GM12892 (cell line): ENCODE results near the gene IQGAP2.

Source experiments
- DNase-seq: peaks from one replicate; pipeline ENCODE4 v3.0.0; 2011; ENCODE audit not compliant: insufficient read length
- FAIRE-seq: peaks from 2 replicates; lab custom pipeline; 2011; peaks lifted over from hg19 to GRCh38; lab: Jason Lieb, UNC
- POLR2A ChIP-seq: IDR thresholded peaks from 2 replicates; pipeline ENCODE4 v1.6.1; 2011; ENCODE audit warnings: low read depth, low read length, control low read depth
- POLR2AphosphoS5 ChIP-seq: IDR thresholded peaks from 2 replicates; pipeline ENCODE4 v1.6.1; 2011; ENCODE audit warnings: low read depth, low read length, control low read depth
- TAF1 ChIP-seq: IDR thresholded peaks from 2 replicates; pipeline ENCODE4 v1.6.1; 2011; ENCODE audit warnings: low read depth, mild to moderate bottlenecking, control low read depth, low read length, borderline replicate concordance

IQGAP2 gene

DNA sequence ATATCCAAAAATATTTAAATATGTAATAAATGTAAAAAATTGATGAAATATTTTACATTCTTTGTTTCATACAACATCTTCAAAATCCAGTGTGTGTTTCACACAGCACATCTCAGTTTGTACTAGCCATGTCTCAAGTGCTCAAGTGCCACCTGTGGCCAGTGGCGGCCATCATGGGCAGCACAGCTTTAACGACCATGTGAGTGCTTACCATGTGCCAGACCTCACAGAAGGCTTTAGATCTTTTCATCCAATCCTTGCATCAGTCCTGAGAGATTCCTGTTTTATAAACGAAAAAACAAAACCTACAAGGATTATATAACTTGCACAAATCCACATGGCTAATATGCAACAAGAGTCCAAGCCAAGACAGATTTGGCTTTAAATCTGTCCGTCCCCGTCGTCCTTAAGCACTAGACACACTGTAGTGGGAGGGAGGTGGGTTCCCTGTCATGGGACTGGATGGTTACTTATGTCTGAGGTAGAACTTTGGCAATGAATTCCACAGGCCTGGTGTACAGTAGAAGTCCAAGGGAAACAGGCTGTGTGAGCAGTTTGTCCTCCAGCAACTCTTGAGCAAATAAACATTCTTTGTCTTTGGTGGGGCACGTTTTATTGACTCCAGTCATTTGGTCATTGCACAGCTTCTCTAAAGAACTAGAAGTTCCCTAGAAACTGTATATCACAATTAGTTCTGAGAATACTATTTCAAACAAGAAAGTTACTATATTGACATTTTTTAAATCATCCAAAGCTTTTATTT lies 287.8 kb downstream of the IQGAP2 start:
- peak; percentile 44 for FAIRE-seq
- TF ChIP-seq POLR2A (no peak), TAF1 (no peak)
- no peak for DNase-seq

DNA sequence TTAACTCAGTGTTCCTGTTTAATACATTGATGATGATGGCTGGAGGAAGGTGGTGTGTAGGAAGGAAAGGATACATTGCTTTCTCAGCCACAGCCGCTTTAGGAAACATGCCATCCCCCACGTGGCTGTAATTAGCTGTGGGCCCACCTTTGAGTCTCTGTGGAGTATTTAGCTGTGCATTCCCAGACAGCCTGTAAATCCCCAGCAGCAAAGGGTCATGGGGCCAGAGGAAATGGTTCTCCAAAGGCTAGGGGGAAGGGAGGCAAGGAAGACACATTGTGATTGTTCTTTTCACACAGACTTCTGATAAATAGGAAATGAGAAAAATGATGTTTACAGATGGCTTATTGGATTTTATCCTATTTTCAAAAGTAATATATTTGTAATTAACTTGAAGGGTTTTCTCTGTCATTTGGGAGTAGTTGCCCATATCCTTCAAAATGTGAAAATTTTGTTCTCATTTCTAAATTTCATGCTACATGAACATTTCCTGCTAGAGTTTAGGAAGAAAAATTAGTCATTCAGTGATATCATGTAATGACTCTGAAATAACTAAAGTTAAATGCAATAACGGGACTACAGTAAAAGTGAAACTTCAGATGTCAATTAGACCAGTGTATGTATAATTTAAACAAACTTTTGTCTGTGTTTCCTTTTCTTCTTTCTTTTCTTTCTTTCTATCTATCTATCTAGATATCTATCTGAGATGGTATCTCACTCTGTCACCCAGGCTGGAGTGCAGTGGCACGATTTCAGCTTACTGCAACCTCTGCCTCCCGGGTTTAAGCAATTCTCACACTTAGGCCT lies 288.6 kb downstream of the IQGAP2 start:
- FAIRE-seq (peak; percentile 51), DNase-seq (no peak)

DNA sequence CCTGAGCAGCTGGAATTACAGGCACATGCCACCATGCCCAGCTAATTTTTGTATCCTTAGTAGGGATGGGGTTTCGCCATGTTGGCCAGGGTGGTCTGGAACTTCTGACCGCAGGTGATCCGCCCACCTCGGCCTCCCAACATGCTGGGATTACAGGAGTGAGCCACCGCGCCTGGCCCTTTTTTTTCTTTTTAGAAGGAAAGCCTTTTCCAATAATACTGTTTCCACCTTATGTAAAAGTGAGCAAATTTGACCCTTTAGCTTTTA lies 289.1 kb downstream of the IQGAP2 start:
- FAIRE-seq (no peak), DNase-seq (no peak)
- TF ChIP-seq POLR2A (no peak), POLR2AphosphoS5 (no peak), TAF1 (no peak)

More for the DNA sequence above, 288.6 kb downstream of the IQGAP2 start:
- TF ChIP-seq POLR2A (no peak), TAF1 (no peak), POLR2AphosphoS5 (no peak)

DNA sequence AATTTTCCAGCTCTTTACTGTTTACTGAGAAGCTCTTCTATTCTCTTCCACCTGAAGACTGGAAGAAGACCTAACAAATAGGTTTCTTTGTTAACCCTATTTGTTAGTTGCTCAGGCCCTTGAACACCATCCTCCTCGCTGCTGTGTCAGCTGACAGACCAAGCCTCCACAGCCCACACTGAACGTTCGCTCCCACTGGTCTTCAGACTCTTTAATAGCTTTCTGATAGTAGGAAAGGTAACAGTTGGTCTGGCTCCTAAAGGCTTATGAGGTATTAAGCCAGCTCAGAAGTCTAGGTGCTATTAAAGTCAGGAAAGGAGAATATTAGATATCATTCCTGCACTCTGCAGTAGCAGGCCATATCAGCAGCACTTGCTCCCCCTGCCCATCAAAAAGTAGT lies 289.6 kb downstream of the IQGAP2 start:
- no peak for DNase-seq
- FAIRE-seq, result no peak
- TF ChIP-seq POLR2AphosphoS5, result no peak
- no peak for TF ChIP-seq TAF1
- TF ChIP-seq POLR2A, result no peak

DNA sequence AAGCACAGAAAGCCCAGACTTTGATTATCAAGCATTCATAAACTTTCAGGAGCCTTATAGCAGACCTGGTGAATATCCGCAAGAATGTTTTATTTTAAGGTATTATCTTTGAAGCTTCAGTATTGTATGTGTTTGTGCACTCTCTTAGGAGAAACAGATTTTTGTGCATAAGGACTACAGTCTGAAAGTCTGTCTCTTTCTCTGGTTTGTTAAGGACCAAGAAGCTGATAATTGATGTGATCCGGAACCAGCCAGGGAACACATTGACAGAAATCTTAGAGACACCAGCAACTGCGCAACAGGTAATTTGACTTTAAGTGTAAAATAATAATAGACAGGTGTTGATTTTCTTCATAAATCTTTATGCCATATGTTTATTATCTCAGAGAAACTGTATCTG lies 290.1 kb downstream of the IQGAP2 start:
- no peak for TF ChIP-seq TAF1
- no peak for TF ChIP-seq POLR2AphosphoS5
- TF ChIP-seq POLR2A, result no peak
- FAIRE-seq (no peak), DNase-seq (no peak)

DNA sequence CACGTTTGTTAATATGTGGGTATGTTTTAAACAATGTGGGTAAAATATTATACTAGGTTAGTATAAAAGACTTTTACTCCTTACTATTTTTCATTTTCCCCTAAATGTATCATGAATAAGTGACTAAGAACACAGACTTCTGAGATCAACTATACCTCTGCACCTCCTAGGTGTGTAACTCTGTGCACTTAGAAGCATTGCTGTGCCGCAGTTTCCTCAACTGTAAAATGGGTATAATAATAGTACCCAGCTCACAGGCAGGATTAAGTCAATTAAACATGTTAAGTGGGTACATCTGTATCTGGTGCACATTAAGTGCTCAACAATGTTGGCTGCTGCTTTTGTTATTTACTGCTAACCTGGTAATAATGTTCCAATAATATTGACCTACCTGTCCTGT lies 291.2 kb downstream of the IQGAP2 start:
- TF ChIP-seq POLR2AphosphoS5 (no peak), TAF1 (no peak), POLR2A (no peak)
- DNase-seq (no peak), FAIRE-seq (no peak)

DNA sequence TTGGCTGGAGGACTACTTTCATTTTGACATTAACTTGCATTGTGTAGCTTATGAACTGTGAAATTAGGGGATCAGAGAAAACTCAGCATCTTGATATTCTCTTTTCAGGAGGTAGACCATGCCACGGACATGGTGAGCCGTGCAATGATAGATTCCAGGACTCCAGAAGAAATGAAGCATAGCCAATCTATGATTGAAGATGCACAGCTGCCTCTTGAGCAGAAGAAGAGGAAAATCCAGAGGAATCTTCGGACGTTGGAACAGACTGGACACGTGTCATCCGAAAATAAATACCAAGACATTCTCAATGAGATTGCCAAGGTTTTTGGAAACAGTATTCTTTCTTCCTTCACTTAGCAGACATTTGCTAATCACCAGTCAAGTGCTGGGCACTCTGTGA lies 292.3 kb downstream of the IQGAP2 start:
- FAIRE-seq (peak; percentile 36), DNase-seq (no peak)
- TF ChIP-seq POLR2A, result no peak
- no peak for TF ChIP-seq POLR2AphosphoS5
- TF ChIP-seq TAF1, result no peak

DNA sequence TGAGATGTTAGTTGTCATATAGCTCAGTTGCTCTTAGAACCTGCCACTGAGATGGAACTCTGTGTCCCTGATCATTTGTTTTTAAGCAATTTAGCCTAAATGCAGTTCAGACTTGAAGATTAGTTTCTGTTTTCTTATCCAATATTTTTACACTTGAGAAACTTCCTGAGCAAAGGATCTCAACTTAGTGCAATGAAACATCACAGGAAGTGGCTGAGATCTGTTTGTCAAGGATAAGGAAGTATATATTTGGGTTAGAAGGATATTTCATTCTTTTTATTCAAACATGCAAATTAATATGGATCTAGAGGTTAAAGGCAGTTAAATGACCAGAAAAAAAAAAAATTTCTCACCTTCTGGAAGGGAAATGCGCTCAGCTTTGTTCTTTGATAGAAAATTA lies 293.2 kb downstream of the IQGAP2 start:
- DNase-seq (no peak), FAIRE-seq (no peak)
- TF ChIP-seq POLR2A (no peak), POLR2AphosphoS5 (no peak), TAF1 (no peak)

DNA sequence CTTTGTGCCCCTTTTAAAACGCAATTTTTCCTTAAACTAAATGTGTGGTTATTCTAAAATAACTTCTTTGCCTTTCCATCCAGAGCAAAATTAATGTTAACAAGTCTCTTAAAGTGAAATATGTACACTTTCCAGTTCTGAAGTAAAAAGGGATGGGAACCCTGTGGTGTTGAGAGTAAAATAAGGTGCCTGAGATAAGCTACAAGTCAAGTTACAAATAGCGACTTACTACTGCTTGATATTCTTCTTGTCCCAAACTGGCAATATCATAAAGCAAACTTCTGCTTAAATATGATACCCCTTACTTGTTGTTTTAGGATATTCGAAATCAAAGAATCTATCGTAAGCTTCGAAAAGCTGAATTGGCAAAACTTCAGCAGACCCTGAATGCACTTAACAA lies 294.6 kb downstream of the IQGAP2 start:
- no peak for DNase-seq
- FAIRE-seq, result no peak

DNA sequence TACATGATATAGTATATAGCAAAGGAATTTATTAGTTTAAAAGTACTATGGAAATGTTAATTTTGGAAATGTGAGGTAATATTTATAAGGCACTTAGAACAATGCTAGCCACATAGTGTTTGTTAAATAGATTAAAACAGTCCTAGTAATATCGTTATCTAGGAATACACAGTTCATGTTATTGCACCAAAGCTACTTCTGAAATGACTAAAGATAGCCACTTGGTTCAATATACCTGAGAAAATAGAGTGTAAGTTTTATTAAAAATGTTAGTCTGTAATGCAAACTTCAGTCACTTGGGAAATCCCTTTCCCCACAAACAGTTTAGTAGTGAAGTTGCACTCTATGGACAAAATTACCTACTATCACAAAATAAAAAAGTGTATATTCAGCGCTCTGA lies 297.5 kb downstream of the IQGAP2 start:
- DNase-seq (no peak), FAIRE-seq (no peak)
- no peak for TF ChIP-seq POLR2AphosphoS5
- no peak for TF ChIP-seq POLR2A
- no peak for TF ChIP-seq TAF1

More for the DNA sequence above, 294.6 kb downstream of the IQGAP2 start:
- no peak for TF ChIP-seq POLR2AphosphoS5

DNA sequence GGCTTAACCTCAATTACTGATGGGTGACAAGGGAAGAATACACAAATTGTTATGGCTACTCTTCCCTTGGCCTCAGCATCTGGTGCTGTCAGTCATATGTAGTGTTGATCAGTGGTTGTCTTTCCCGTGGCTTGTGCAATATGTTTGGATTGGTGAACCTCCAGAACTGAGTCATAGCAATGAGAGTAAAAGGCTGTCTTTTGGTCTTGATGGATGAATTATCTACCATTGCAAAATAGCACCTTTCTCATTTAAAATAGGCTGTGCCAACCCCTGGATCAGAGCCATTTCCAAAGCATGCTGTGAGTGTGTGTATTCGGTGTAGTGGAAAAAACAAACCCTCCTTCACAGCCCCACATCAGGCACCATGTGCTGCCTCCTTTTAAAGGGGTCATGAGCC lies 298.2 kb downstream of the IQGAP2 start:
- FAIRE-seq, result no peak
- TF ChIP-seq POLR2A, result no peak
- no peak for TF ChIP-seq POLR2AphosphoS5
- TF ChIP-seq TAF1, result no peak
- no peak for DNase-seq

DNA sequence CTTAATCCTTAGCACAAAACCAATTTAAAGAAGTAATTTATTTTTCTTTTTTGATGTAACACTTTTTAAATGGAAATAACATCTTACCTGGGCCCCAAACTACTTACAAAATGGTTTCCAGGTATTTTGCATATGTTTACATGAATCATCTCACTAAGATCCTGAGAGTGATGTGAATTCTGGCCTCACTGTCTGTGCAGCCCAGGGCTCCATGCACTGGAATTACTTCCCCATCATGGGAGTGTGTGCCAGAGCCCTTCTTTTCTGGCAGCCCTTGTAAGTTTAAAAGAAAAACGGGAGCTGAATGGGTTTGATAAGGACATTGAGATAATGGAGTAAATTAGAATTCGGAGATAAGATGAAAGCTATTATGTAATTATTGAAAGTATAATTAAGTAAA lies 300.6 kb downstream of the IQGAP2 start:
- TF ChIP-seq POLR2A (no peak), TAF1 (no peak), POLR2AphosphoS5 (no peak)
- FAIRE-seq (no peak), DNase-seq (no peak)
